Measurements from ENCODE around the gene SERPINH1.

DNA sequence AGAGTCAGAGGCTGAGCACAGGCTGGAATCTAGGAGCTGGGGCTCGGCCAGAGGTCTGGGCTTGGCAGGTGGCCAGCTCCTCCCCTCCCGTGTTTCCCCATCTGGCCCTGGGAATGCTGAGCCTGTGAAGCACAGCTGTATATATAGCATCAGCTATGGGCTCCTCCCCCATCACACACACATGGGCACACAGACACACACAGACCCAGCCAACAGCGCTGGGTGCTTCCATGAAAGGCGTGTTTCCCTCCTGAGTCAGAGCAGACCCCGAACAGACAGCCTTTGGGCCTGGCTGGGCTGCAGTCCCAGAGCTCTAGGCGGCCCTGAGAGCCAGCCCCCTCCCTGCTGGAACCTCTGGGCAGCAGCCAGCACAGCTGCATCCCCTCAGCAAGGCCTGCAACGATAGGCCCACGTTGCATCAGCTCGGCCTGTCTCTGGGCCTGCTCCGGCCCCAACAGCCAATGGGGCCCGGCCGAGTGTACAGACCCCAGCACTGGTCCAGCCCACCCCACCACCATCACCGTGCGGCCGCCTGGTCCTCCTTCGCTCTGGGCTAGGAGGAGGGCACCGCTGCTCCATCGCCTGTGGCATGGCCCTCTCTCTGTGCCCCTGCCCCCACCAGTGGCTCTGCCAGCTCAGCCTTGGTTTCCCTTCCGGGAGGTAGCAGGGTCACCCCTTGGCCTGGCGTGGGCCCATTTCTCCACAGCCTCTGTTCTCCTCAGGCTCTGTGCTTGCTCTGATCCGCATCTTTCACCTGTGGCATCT lies 7.6 kb upstream of the SERPINH1 start:
- TF ChIP-seq, protein P1, sequence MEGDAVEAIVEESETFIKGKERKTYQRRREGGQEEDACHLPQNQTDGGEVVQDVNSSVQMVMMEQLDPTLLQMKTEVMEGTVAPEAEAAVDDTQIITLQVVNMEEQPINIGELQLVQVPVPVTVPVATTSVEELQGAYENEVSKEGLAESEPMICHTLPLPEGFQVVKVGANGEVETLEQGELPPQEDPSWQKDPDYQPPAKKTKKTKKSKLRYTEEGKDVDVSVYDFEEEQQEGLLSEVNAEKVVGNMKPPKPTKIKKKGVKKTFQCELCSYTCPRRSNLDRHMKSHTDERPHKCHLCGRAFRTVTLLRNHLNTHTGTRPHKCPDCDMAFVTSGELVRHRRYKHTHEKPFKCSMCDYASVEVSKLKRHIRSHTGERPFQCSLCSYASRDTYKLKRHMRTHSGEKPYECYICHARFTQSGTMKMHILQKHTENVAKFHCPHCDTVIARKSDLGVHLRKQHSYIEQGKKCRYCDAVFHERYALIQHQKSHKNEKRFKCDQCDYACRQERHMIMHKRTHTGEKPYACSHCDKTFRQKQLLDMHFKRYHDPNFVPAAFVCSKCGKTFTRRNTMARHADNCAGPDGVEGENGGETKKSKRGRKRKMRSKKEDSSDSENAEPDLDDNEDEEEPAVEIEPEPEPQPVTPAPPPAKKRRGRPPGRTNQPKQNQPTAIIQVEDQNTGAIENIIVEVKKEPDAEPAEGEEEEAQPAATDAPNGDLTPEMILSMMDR (IDR thresholded peaks at IDR 0.05; ENCODE audit: extremely low read depth in 1 of 2, insufficient read depth in 1 of 2, low read depth in 1 of 2, low read length in 2 of 2), result no peak
- peak; percentile 38 for TF ChIP-seq POLR2A (IDR thresholded peaks at IDR 0.05; ENCODE audit: low read depth, low read length)
- no peak for TF ChIP-seq EZH2 (IDR thresholded peaks at IDR 0.05; ENCODE audit: borderline replicate concordance, low read depth, low read length, severe bottlenecking)
- no peak for TF ChIP-seq MYC (IDR thresholded peaks at IDR 0.05; ENCODE audit: low read depth, low read length)
- peak; percentile 81 for TF ChIP-seq POLR2AphosphoS5 (IDR thresholded peaks at IDR 0.05; ENCODE audit: insufficient read depth, low read depth, low read length)
